Calu3 (cell line): ENCODE results near the gene IL17C. TPM values are rescaled to one million over a fixed set of nuclear protein-coding genes. Genes with fewer than 3 reads are reported as not detected.

Experiments
- BruUV-seq: library from RNA; stranded (reverse); fragments of 400-500 nt; replicated peaks from 2 replicates; lab custom pipeline; 2021; lab: Mats Ljungman, UMichigan
- CTCF ChIA-PET: fragments of 300-600 bp; sonication (Branson Sonifier 250); formaldehyde crosslinking; loops from one replicate; lab custom pipeline; 2022; ENCODE audit warnings: antibody characterized with exemption; lab: Charles Lee
- DNase-seq: peaks from one replicate; pipeline ENCODE4 v3.0.0; 2022
- H3K27ac Mint-ChIP-seq: one replicate; pipeline ENCODE4 v1.8.0; 2022; ENCODE audit warnings: mixed read lengths; ENCODE audit not compliant: unreplicated experiment
- H3K27me3 Mint-ChIP-seq: one replicate; pipeline ENCODE4 v1.8.0; 2022; ENCODE audit warnings: mixed read lengths; ENCODE audit not compliant: unreplicated experiment
- H3K36me3 Mint-ChIP-seq: one replicate; pipeline ENCODE4 v1.8.0; 2022; ENCODE audit warnings: mild to moderate bottlenecking, moderate library complexity, mixed read lengths; ENCODE audit not compliant: insufficient read depth, unreplicated experiment
- H3K4me1 Mint-ChIP-seq: one replicate; pipeline ENCODE4 v1.8.0; 2022; ENCODE audit warnings: mild to moderate bottlenecking, low read depth, mixed read lengths; ENCODE audit not compliant: unreplicated experiment
- H3K4me3 Mint-ChIP-seq: one replicate; pipeline ENCODE4 v1.8.0; 2022; ENCODE audit warnings: mild to moderate bottlenecking, low read depth, moderate library complexity, mixed read lengths; ENCODE audit not compliant: unreplicated experiment
- H3K9me3 Mint-ChIP-seq: one replicate; pipeline ENCODE4 v1.8.0; 2022; ENCODE audit warnings: low read depth, mixed read lengths; ENCODE audit not compliant: unreplicated experiment
- CTCF ChIP-seq: fragments of 200-600 bp; IDR thresholded peaks from one replicate; pipeline ENCODE4 v1.8.0; 2022; ENCODE audit warnings: antibody characterized with exemption; ENCODE audit not compliant: unreplicated experiment
- intact Hi-C: fragments of 100-400 bp; cut with micrococcal nuclease; formaldehyde crosslinking; loops from one replicate; pipeline ENCODE4 v1.10.0; 2022; ENCODE audit not compliant: unreplicated experiment
- total RNA-seq: library from RNA; stranded (reverse); gene quantifications from 2 replicates; pipeline ENCODE4 v1.2.3, GENCODE V29; 2022

The IL17C gene
- total RNA-seq, 1 experiment from 2014 or later, result not detected

DNA sequence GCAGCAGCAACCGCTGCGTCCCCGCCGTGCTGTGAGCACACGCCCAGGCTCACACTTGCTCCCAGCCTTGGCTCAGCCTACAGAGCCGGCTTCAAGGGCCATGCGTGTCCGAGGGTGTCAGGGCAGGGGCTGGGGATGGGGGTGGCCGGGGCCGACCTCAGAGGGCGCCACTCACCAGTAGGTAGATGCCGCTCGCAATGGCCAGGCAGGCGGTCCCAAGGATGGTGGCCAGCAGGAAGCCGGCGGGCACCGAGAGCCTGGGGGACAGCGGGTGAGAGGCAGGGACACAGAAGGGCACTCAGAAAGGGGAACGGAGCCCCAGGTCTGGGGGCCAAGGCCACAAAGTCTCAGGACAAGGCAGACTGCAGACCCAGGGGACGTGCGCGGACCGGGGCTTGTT is 7.6 kb downstream of the IL17C start:
- DNase-seq, result no peak
- intact Hi-C loops, result no loop called here
- H3K4me1 Mint-ChIP-seq, result peaks cover 10% of the 10 kb centered on the region
- peaks cover 97% of the 10 kb centered on the region for H3K36me3 Mint-ChIP-seq
- CTCF ChIA-PET, result no interaction called here
- peaks cover 3% of the 10 kb centered on the region for H3K27me3 Mint-ChIP-seq
- TF ChIP-seq CTCF, result no peak
- H3K27ac Mint-ChIP-seq, result no peak overlapping the region
- no peaks in the 10 kb centered on the region for H3K9me3 Mint-ChIP-seq
- H3K4me3 Mint-ChIP-seq, result no peak overlapping the region
- BruUV-seq, result no TSS peak

GRCh38 chr16:88646345-88647034 is 8.1 kb downstream of the IL17C start:
- H3K27ac Mint-ChIP-seq, result no peak overlapping the region
- peaks cover 14% of the 10 kb centered on the region for H3K4me1 Mint-ChIP-seq
- CTCF ChIA-PET, result no interaction called here
- H3K36me3 Mint-ChIP-seq, result peaks cover 97% of the 10 kb centered on the region
- no peaks in the 10 kb centered on the region for H3K27me3 Mint-ChIP-seq
- TF ChIP-seq CTCF, result no peak
- BruUV-seq, result no TSS peak
- DNase-seq, result no peak
- intact Hi-C loops, result no loop called here
- H3K4me3 Mint-ChIP-seq, result no peak overlapping the region
- H3K9me3 Mint-ChIP-seq, result no peaks in the 10 kb centered on the region

DNA sequence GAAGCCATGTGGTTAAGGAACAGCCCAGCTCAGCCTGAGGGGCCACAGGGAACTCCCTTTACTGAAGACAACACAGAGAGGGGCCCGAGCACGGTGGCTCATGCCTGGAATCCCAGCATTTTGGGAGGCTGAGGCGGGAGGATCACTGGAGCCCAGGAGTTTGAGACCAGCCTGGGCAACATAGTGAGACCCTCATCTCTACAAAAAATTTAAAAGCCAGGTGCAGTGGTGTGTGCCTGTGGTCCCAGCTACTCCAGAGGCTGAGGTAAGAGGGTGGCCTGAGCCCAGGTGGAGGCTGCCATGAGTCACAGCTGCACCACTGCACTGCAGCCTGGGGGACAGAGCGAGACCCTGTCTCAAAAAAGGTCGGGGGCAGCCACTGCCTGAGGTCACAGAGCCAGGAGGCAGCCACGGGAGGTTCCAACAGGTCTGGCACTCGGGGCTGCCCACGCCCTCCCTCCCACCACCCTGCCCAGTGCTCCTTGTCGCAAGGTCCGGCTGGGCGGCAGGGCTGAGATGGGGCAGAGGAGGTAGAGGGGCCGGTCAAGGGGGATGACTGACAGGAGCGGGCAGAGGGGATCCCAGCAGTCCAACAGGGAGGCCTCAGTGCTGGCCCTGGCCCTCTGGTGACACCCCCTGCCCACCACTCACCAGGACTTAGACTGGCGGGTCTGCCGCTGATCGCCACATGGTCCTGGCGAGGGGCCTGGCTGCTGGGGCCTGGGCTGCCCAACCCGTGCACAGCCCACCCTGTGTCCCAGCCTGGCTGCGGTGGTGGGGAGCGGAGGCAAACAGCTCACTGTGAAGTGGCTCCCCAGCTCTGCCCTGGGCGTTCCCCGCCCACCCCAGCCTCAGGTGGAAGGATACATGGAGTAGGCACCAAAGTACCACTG is 9.1 kb downstream of the IL17C start:
- Mint-ChIP-seq H3K27me3 (no peaks in the 10 kb centered on the region), H3K4me3 (no peak overlapping the region), H3K27ac (no peak overlapping the region), H3K9me3 (no peaks in the 10 kb centered on the region), H3K36me3 (peaks cover 97% of the 10 kb centered on the region), H3K4me1 (peaks cover 23% of the 10 kb centered on the region)
- intact Hi-C loops, result no loop called here
- CTCF ChIA-PET, result no interaction called here
- no TSS peak for BruUV-seq
- no peak for DNase-seq
- no peak for TF ChIP-seq CTCF

- CTCF ChIA-PET, result interaction anchor here (1.0 kb wide), 1 partner anchor 26 kb away, joined by 3 read pairs; no protein-coding TSS in a partner anchor
- H3K27me3 Mint-ChIP-seq, result no peaks in the 10 kb centered on the region
- peaks cover 100% of the 10 kb centered on the region for H3K36me3 Mint-ChIP-seq
- BruUV-seq, result TSS peak; percentile 42
- no peak for DNase-seq
- H3K4me3 Mint-ChIP-seq, result peak overlapping the region; percentile 91
- peak overlapping the region; percentile 87 for H3K27ac Mint-ChIP-seq
- TF ChIP-seq CTCF, result no peak
- intact Hi-C loops, result no loop called here
- peaks cover 25% of the 10 kb centered on the region for H3K4me1 Mint-ChIP-seq
- H3K9me3 Mint-ChIP-seq, result no peaks in the 10 kb centered on the region
Observed at GRCh38 chr16:88649195-88649923, 11.0 kb downstream of the IL17C start.
